HG03565 (cell line): ENCODE data around the gene GNAT2.

Experiments used
- ATAC-seq: cut with Tn5 transposase; IDR thresholded peaks from one replicate; pipeline ENCODE4 v1.9.1; 2021; ENCODE audit warnings: mild to moderate bottlenecking, moderate library complexity; ENCODE audit not compliant: unreplicated experiment

Gene GNAT2

DNA sequence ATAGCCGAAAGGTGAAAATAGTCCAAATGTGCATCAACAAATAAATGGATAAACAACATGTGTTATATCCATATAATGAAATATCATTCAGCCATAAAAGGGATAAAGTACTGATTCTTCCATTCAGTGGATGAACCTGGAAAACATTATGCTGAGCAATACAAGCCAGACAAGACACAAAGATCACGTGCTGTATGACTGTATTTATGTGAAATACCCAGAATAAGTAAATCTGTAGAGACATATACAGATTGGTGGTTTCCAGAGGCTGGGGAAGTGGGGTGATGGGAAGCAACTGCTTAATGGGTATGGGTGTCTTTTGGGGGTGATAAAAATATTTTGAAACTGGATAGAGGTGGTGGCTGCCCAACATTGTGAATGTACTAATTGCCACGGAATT is 23.2 kb upstream of the GNAT2 start:
- ATAC-seq, result no peak

DNA sequence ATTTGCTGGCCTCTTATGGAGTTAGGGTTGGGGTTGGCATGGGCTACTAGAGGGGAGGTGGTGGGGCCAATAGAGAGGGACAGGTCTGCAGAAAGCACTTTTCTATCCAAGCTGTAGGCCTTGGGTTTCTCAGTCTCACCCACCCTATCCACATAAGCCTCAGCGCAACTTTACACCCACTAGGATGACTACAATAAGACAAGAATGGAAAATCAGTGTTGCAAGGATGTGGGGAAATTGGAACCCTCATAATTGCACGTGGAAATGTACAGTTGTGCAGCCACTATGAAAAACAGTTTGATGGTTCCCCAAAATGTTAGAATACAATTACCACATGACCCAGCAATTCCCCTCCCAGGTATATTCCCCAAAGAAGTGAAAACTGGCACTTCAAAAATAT is 22.4 kb upstream of the GNAT2 start:
- no peak for ATAC-seq

DNA sequence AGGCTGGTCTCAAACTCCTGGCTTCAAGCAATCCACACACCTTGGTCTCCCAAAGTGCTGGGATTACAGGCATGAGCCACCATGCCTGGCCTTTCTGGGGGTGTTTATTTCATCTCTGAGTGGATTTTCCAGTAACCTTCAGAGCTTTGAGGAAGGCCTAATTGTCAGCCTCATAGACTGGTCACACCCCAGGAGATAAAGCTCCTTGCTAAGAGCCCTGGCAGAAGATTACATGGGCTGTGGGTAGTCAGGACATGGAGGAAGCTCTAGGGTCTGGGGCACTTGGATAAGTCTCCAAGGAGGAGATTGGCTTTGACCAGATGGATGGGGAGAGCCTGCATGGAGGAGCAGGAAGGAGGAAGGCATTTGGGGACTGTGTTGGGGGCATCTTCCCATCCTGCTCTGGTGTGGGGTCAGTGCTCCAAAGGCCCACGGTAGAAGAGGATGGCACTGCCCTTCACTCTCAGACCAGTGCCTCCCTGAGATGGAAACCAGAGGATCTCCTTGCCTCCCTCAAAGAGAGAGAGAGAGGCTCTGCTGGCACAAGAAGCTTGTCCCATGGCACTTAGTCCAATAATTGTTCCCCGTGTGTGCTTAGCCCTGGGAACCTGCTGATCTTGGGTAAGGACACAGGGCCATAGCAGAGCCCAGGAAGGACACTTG is 21.8 kb upstream of the GNAT2 start:
- no peak for ATAC-seq

DNA sequence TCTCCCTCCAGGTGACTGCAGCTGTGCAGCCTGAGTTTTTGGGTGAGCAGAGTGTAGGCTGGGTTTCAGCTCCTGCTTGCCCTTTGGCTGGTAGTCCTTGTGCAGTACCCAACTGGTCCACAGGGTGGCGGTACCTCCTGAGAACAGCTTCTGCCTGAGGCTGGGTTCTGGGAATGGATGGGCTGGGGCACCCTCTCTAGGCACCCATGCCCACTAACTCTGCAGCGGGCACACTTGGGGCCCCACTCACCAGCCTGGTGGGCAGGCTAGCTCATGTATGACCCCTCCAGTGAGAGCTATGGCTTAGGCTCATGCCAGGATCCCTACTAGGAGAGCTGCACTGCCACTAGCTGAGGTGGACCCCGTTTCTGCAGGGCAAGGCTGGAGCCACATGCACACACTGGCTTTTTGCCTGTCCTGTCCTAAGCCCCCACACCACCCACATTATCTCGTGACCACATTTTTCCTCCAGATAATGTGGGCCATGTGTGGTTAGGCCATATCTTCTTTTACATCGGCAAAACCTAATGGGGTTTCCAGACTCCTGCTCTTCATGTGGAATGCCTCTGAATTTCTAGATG is 21.0 kb upstream of the GNAT2 start:
- ATAC-seq, result no peak

DNA sequence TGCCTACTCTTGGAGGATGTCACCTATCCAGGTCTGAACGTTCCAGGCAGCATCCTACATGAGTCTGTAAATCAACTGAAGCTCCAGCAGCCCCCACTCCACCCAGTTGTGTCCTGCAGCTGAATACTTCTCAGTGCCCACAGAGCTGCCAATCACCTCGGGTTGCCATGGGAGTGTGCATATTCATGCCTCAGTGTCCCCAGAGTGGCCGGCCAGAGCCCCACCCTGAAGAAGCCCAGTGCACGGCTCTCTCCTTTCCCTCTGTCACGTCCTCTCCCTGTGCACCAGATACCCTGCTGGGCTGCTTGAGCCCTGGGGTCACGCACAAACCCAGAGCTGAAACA is 20.4 kb upstream of the GNAT2 start:
- no peak for ATAC-seq

DNA sequence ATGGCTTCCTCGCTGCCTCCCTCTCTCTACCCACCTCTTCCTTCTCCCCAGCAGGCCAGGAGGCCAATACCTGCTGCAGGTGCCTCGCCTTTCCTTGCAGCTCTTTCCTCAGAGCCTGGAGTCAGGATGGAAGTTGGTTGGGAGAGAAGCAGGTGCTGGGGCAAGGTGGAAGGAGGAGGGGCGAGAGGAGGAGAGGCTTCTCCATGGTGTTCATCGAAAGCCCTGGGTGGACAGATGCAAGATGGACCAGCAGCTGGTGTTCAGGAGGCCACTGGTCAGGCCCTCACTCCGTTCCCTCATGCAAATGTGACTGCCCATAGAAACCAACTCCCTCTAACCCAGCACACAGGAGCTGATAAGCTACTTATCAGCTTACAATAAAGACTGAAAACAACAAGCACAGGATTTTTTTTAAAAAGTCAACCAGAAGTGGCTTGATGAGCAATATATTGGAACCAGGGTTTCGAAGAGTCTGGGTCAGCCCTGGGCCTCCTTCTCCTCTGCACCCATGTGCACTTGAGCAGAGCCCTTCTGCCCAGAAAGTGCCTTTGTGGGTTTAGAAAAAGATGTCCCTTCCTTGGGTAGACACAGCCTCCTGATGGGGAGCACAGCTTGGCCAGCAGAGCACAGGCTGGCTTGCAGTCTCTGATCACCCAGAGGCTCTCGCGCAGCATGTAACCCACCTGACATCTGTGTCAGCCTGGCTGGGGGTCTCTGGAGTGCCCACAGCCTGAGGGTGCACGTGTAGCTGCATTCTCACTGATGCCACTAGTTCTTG is 19.8 kb upstream of the GNAT2 start:
- ATAC-seq, result no peak

DNA sequence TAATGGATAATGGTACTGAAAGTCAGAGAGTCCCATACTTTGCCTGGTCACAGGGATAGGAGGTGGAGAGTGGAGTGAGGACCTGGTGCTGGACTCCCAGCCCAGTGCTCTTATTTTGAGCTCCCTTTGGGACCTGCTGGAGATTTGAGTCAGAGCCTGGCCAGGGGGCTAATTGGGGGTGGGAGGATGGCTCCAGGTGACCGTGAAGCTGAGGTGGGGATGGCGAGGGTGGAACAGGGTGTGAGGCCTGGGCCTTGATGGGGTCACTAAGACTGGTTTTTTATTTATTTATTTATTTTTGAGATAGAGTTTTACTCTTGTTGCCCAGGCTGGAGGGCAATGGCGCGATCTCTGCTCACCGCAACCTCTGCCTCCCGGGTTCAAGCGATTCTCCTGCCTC is 18.0 kb upstream of the GNAT2 start:
- no peak for ATAC-seq

DNA sequence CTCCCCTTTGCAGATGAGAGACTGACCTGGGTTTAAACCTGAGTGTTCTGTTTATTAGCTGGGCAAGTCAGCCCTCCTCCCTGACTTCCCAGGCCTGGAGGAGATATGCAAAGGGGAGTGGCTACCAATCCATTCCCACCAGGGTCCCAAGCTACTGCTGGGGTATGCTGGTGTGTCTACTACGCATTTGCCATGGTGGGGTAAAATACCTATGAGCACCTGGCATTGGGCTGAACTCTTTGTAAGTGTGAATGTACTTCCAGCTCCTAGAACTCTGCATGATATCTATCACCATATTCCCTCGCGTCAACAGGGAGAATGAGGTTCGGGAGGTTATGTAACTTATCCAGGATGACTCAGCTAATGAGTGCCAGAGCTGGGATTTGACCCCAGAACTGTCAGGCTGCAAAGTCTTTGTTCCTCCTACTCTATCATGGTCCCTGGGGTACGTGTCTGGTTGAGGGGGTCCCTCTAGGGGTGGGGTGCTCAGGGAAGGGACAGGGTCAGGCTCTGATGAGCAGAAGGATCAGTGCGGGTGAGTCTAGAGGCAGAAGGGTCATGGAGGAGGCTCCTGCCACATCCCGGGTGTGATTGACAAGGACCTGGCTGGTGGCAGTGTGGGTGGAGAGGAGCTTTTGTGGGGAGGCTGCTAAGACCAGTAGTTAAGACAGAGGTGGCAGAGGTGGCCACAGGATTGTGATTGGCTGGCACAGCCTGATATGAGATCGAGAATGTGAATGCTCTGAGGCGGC is 17.0 kb upstream of the GNAT2 start:
- no peak for ATAC-seq

DNA sequence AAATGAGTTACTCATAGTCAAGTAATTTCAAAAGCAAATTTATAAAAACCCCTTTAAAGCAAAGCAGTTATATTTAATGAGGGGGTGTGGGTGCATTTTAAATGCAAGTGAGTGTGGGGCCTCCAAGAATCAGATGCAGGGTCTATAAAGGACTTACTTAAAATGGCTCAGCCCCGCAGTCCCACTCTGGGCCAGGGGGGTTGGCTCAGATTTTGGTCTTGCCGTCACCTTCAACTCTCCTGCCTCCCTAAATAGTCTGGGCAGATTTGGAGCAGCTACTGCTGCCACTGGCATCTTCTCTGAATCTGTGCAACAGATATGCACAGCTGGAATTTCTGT is 16.4 kb upstream of the GNAT2 start:
- ATAC-seq, result no peak

DNA sequence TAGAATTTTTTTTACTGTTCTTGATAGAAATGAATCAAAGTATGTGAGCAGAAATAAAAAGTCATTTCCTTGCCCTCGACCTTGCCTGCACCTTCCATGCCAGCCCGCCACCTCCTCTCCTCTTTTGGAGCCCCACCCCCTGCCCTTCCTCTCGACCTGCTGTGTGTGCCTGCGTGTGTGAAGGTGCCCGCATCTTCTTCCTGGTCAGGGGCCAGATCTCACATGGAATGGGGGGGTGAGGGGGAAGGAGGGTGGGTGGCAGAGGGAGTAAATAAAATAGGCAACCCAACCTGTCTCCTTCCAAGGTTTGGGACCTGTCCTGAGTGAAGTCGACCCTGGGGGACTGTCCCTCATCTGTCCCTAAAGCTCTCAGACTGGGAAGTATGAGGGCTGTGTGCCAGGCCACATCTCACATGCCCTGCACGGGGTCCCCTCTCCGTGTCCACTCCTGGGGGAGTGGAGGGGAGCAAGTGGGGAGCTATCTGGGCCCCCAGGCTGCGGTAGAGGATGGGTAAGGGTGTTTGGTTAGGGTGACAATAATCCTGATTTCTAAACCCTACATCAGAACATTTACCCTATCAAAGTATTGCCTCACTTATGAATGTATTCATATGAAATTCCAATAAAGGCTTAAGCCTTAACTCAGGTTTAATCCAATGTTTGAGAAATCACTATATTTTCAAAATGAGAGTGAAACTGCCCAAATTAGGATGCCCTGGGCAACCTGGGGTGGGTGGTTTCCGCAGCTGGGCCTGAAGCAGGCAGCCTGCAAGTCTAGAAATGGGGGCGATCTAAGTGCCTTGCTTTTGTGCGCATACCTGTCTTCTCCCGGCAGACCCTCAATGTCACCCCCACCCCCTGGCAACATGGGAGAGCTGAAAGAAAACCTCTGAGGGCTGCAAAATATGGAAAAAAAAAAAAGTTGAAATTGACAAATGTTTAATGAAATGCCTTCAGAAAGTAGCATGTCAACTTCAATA is 15.6 kb upstream of the GNAT2 start:
- ATAC-seq, result no peak

DNA sequence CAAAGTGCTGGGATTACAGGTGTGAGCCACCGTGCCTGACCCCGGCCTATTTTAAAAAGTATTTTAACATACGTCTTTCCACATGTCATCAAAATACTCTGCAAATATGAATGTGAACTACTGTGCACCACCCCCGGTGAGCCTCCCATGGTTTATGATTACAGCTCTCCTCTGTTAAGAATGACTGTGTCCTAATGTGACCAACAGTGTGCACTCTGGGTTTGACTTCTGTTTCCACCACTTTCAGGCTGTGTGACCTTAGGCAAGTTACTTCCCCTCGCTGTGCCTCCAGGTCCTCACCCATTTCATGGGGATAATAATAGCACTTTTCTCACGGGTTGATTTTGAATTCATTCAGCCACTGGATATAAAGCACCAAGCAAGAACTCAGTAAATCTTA is 14.9 kb upstream of the GNAT2 start:
- ATAC-seq, result no peak

DNA sequence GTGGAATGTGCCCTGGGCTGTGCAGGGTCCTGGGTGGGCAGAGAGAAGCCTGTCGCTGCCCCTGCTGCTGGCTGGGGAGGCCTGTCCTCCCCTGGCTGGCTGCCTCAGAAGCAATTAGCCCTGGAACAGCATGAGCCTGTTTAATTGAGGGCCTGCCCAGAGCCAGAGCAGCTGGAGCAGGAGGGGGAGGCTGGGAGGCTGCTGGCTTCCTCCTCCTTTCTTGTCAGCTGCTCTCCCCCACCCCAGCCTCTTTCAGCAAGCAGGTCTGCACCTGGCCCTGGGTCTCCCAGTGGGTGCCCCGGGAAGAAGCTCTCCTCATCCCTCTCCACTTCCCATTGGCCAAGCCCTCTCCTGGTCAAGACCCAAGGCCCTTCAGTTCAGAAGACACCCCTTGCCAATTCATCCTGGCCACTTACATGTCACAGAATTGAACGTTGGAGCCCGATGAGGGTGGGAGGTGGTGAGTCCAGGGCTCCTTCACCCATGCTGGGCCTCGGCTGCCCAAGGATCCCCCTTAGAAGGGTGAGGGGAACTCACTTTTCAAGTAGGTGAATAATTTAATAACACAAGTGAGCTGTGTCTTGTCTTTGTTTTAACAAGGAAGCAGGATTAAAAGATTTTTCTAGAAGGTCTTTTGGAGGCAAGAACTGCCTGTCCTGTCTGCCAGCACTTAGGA is 13.4 kb upstream of the GNAT2 start:
- no peak for ATAC-seq

DNA sequence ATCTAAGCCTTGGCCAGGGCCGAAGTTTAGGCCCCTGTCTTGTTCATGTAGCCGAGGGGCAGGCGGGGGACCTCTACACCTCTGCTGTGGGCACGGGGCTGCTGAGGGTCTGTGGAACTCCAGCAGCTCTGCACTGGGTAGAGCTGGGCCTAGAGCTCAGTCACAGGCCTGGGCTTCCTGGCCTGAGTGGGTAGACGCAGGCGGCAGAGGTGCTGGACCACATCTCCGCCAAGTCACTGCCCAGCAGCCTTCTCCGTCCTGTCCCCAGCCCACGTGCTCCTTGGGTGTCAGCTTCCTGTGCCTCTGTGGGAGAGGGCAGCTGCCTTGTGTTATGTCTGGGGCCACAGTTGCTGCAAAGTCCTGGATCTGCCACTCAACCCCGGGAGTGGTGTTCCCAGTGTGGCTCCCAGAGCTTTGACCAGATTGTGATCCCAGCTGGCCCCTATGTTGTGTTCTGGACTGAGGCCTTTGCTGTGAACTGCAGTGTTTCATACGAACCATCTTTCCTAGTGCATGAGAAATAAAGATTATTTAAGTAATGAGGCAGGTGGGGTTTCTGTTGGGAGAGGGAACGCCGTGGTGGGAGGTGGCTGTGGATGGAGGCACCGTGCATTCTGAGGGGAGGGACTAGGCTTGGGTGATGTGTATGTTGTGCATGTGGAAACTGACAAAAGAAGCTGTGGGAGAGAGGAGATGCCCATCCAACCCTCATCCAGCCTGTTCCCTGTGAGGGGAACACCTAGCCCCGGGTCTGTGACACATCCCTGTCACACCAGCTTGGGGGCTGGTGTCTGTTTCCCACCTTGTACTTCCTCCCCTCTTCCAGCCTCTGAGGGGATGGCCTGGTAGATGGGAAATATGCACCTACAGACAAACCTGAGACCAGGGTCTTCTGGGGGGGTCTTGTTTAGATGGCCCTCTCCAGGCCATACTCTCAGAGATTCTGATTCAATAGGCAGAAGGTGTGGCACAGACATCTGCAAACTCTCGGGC is 12.4 kb upstream of the GNAT2 start:
- ATAC-seq, result no peak

DNA sequence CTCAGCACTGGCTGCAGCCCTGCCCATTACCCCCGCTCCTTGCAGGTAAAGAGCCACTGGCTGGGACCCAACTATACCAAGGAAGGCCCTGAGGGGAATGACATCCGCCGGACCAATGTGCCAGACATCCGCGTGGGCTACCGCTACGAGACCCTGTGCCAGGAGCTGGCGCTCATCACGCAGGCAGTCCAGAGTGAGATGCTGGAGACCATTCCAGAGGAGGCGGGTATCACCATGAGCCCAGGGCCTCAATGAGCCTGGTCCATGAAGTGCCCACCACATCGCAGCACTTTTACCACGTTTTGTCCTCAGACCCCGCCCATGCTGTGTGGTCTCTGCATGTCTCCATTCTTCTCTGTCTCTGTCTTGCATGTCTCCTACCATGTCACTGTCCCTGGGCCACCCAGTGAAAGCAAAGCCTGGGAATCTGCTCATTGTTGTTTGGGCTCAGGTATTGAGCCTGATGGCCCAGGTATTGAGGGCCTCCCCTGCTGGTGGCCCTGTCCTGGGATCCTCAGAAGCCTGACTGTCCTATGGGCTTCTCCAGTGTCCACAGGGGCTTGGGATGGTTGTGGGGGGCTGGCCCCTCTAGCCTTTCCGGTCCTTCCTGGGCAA is 11.6 kb upstream of the GNAT2 start:
- no peak for ATAC-seq

DNA sequence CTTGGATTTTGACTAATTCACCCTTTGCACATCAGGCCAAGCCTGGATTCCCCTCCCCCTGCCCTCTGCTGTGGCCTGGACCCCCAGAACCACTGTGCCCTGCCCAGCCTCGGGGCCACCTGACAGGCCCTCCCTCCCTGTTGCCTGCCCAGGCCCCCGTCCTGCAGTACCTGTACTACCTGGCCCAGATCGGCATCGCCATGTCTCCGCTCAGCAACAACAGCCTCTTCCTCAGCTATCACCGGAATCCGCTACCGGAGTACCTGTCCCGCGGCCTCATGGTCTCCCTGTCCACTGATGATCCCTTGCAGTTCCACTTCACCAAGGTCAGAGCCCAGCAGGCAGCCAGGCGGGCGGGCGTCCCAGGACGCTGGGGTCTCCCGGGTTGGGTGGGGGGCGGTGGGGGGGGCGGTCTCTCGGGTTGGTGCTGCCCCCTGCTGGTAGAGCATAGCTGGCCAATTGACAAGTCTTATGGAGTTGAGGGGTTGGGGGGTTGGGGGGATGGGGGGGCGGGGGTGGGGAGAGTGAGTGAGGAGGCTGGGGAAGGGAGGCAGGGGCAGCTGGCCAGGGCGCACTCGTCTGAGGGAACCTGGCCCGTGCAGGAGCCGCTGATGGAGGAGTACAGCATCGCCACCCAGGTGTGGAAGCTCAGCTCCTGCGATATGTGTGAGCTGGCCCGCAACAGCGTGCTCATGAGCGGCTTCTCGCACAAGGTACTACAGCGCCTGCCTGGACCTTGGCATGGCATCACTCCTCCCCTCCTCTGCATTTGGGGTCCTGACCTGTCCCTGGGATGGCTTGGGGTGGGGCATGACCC is 10.9 kb upstream of the GNAT2 start:
- ATAC-seq, result no peak

DNA sequence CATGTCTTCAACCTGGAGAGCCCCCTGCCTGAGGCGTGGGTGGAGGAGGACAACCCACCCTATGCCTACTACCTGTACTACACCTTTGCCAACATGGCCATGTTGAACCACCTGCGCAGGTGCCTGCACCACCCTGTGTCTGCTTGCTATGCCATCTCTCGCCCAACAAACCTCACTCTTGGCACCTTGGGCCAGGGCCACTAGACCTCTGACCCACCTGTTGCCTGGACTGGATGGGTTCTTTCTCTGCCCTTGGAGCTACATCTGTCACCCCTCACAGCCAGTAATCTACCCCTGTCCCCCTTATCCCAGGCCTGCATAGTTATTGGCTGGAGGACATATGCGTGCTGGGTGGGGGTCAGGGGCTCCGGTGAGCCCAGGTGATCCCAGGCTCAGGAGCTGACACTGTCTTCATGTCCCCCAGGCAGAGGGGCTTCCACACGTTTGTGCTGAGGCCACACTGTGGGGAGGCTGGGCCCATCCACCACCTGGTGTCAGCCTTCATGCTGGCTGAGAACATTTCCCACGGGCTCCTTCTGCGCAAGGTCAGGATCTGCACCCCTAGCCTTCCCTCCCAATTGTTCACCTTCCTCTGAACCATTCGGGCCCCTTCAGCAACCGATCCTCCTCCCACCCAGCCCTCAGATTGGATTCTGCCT is 10.1 kb upstream of the GNAT2 start:
- ATAC-seq, result no peak
